ENCODE results near the gene ZNF660. TPM values are rescaled to one million over a fixed set of nuclear protein-coding genes. Genes with fewer than 3 reads are reported as not detected.

Gene ZNF660
- total and polyA plus RNA-seq, 10 of the 15 experiments (the other 5 are each of a cell fraction or from before 2014, with no cell fraction given): 0.62 to 2.6 (median 1.7) TPM

DNA sequence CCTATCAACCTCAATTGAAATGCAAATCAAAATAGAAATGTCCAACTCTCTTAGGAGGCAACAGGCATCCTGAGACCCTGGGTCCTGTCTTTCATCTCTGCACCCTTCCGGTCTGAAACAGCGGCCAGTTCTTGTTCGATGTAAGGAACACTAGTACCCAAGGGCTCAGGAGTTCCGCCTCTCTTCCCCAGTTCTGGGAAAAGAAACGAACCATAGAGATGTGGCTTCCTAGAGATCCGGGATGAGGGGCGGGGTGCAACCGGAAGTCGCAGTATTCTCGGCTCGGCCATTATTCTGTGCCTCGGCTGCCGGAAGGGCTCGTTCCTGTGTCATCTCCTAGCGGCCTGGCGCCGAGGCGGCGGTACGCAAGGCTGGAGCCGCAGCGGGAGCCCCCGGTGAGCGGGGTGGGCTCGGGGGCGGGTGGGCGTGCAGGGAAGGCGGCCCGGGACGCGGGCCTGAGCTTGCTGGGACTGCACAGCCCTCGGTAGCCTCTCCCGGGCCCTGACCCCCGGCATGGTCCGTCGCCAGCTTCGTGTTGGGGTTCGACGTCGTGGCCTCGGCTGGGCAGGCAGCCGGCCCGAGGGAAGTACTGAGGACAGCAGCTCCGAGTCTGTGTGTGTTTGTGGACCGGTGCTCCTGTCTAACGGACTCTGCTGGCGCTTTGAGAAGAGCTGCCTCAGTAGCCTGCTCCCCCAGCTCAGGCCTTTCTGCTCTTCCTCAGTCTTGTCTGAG is 40.2 kb downstream of the ZNF660 start, which contains the start of gene ZNF197 (continued):
- TF ChIP-seq, protein P1, sequence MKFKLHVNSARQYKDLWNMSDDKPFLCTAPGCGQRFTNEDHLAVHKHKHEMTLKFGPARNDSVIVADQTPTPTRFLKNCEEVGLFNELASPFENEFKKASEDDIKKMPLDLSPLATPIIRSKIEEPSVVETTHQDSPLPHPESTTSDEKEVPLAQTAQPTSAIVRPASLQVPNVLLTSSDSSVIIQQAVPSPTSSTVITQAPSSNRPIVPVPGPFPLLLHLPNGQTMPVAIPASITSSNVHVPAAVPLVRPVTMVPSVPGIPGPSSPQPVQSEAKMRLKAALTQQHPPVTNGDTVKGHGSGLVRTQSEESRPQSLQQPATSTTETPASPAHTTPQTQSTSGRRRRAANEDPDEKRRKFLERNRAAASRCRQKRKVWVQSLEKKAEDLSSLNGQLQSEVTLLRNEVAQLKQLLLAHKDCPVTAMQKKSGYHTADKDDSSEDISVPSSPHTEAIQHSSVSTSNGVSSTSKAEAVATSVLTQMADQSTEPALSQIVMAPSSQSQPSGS (IDR thresholded peaks at IDR 0.05; ENCODE audit: low read length): no peak
- TF ChIP-seq ATF3 (IDR thresholded peaks at IDR 0.05; ENCODE audit: borderline replicate concordance, extremely low read depth, low read depth, low read length) (no peak), TBL1XR1 (IDR thresholded peaks at IDR 0.05; ENCODE audit: low read depth, low read length) (no peak), RAD51 (IDR thresholded peaks at IDR 0.05) (no peak; the same call in 1 of the 2 replicates), EGR1 (IDR thresholded peaks at IDR 0.05; ENCODE audit: borderline replicate concordance in 1 of 2, low read depth in 2 of 2, low read length in 2 of 2) (peak in 1 of 2 experiments; percentile 27; a peak in 1 of 3 replicates), SREBF1 (IDR thresholded peaks at IDR 0.05; ENCODE audit: low read length) (0 out of 2 replicates have a peak, but pooled peaks have one; percentile 13), MTA2 (IDR thresholded peaks at IDR 0.05; ENCODE audit: low read depth) (no peak), NBN (IDR thresholded peaks at IDR 0.05) (no peak), GATAD2B (conservative IDR thresholded peaks at IDR 0.05; ENCODE audit: low read depth) (0 out of 2 replicates have a peak, but pooled peaks have one; percentile 19), NFYA (IDR thresholded peaks at IDR 0.05; ENCODE audit: borderline replicate concordance, low read depth, low read length) (no peak), RAD21 (IDR thresholded peaks at IDR 0.05; ENCODE audit: insufficient read depth, low read depth, low read length) (no peak), RFX5 (IDR thresholded peaks at IDR 0.05; ENCODE audit: low read depth, low read length) (0 out of 2 replicates have a peak, but pooled peaks have one; percentile 21), SMAD1 (IDR thresholded peaks at IDR 0.05; ENCODE audit: low read depth, partially characterized antibody) (no peak), SIX5 (IDR thresholded peaks at IDR 0.05; ENCODE audit: low read depth, low read length, severe bottlenecking) (no peak), WRNIP1 (IDR thresholded peaks at IDR 0.05; ENCODE audit: borderline replicate concordance, low read depth, low read length) (no peak; the same call in 1 of the 2 replicates), SMAD5 (IDR thresholded peaks at IDR 0.05; ENCODE audit: low read depth) (peak; percentile 58; the same call in 1 of the 2 replicates), CBX5 (IDR thresholded peaks at IDR 0.05; ENCODE audit: low read depth) (no peak), MLLT1 (IDR thresholded peaks at IDR 0.05) (no peak), USF2 (IDR thresholded peaks at IDR 0.05; ENCODE audit: borderline replicate concordance, low read depth, low read length) (no peak), CEBPB (IDR thresholded peaks at IDR 0.05; ENCODE audit: borderline replicate concordance in 1 of 2, low read depth in 2 of 2, low read length in 2 of 2) (no peak), NR2C1 (IDR thresholded peaks at IDR 0.05) (peak; percentile 71), CREB1 (IDR thresholded peaks at IDR 0.05; ENCODE audit: low read depth) (no peak), BCL3 (IDR thresholded peaks at IDR 0.05; ENCODE audit: borderline replicate concordance, insufficient read depth, low read depth, low read length, poor library complexity, severe bottlenecking) (no peak)
